ENCODE results near the gene C6orf15. TPM values are rescaled to one million over a fixed set of nuclear protein-coding genes. Genes with fewer than 3 reads are reported as not detected.

C6orf15 gene
- total and polyA plus RNA-seq, 10 donors, result not detected

DNA sequence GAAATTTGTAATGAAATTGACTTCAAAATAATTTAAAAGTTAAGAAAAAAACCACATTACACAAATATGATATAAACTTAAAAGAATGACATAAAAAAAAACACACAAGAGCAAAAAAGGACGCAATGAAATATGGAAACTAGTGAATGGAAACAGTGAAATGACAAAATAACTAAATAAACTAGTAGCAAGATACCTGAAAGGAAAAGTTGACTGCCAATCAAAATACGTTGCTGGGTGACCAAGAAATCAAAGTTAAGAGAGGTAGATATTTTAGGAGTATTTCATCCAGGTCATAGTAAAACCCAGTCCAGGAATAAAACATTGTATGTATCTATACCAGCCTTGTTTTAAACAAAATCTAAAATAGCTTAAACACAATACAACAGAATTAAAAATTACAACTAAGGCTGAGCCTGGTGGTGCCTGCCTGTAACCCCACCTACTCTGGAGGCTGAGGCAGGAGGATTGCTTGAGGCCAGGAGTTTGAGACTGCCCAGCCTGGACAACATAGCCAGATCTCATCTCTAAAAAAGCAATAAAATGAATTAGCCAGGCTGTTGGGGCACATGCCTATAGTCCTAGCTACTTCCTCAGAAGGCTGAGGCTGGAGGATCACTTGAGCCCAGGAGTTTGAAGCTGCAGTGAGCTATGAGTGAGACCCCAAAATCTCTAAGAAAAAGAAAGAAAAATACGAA lies 22.0 kb downstream of the C6orf15 start:
- no peak for DNase-seq
- H3K4me3 ChIP-seq, result no peak overlapping the region
- H3K4me1 ChIP-seq, result peaks cover 11 to 38% (median 26%) of the 10 kb centered on the region in 6 donors
- peaks cover 0 to 10% (median 0%) of the 10 kb centered on the region in 7 donors for H3K27me3 ChIP-seq (replicated peaks in 1 of 7)
- H3K27ac ChIP-seq, result no peak overlapping the region
- H3K36me3 ChIP-seq, result no peaks in the 10 kb centered on the region
- no peaks in the 10 kb centered on the region for H3K9me3 ChIP-seq
- TF ChIP-seq, protein P1, sequence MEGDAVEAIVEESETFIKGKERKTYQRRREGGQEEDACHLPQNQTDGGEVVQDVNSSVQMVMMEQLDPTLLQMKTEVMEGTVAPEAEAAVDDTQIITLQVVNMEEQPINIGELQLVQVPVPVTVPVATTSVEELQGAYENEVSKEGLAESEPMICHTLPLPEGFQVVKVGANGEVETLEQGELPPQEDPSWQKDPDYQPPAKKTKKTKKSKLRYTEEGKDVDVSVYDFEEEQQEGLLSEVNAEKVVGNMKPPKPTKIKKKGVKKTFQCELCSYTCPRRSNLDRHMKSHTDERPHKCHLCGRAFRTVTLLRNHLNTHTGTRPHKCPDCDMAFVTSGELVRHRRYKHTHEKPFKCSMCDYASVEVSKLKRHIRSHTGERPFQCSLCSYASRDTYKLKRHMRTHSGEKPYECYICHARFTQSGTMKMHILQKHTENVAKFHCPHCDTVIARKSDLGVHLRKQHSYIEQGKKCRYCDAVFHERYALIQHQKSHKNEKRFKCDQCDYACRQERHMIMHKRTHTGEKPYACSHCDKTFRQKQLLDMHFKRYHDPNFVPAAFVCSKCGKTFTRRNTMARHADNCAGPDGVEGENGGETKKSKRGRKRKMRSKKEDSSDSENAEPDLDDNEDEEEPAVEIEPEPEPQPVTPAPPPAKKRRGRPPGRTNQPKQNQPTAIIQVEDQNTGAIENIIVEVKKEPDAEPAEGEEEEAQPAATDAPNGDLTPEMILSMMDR (IDR thresholded peaks at IDR 0.05 in 8 of 11, conservative IDR thresholded peaks at IDR 0.05 in 3 of 11), result no peak
- TF ChIP-seq POLR2AphosphoS5 (IDR thresholded peaks at IDR 0.05) (no peak), POLR2A (IDR thresholded peaks at IDR 0.05) (no peak)
- 82 to 92% (median 87%) methylated on average over 3 of the region's 3 CpGs for WGBS, 5 donors
- intact Hi-C loops (cut with DNase I; ENCODE audit: low total_unique reads), result no loop called here

DNA sequence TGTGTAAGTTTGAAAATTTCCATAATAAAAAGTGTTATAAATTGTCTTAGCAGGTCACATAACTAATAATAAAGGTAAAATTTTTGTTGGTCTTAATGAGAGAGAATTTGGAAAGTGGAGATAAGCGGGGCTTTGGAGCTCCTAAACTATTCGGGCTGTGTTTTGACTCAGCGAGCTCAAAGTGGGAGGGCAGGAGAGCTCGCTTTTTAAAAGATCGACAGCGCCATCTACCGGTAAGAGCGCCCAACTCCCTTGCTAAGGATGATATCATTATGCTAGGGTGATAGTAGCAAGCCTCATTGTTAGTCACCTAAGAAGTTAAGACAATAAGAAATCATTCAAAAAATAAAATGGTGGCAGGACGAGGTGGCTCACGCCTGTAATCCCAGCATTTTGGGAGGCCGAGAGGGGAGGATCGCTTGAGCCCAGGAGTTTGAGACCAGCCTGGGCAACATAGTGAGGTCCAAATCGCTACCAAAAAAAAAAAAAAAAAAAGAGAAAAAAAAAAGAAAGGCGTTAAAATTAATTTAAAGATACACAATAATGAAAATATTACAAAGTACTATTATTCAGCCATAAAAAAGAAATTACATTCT lies 24.8 kb downstream of the C6orf15 start:
- DNase-seq, result peak; percentile 89
- no peak for TF ChIP-seq POLR2AphosphoS5 (IDR thresholded peaks at IDR 0.05)
- TF ChIP-seq, protein P1 (IDR thresholded peaks at IDR 0.05 in 8 of 11, conservative IDR thresholded peaks at IDR 0.05 in 3 of 11), result peak; percentile 59 to 92 (median 83)
- Histone ChIP-seq H3K4me3 (no peak overlapping the region), H3K27ac (no peak overlapping the region), H3K9me3 (no peaks in the 10 kb centered on the region), H3K36me3 (no peaks in the 10 kb centered on the region), H3K4me1 (peaks cover 0 to 16% (median 8%) of the 10 kb centered on the region in 6 donors), H3K27me3 (replicated peaks in 1 of 7) (peaks cover 0 to 10% (median 0%) of the 10 kb centered on the region in 7 donors)
- WGBS, 5 donors, result 13 to 15% (median 13%) methylated on average over 14 of the region's 14 CpGs
- intact Hi-C loops (cut with DNase I; ENCODE audit: low total_unique reads), result loop anchor here (10.0 kb wide), 1 partner anchor 343 kb away; the partner anchor contains the start of genes FLOT1 and IER3

DNA sequence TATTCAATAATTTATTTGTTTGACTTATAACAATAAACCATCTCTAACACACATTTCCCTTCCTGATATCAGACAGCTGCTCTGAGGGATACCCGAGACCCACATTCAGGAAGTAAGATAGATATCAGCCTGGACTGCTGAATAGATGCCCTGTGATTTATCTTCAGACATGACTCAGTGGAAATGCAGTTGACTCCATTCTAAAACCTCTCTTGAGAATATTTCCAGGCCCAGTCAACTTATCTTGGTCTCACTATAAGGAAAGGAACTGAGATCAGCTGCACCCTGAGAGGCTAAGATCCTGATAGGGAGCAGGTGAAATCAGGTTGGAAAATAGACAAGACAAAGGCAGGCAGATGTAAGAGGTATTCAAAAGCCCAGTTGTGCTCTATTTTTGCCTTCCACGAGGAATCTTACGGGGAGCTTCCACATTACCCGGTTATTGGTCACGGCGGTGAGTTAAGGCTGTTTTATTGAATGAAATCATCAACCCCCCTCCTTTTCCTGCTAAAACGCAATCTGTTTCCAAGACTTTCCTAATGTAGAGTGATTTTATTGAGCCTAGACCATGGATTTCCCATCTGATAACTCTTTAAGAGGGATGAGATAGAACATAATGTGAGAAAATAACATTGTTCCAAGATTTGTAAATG lies 25.5 kb downstream of the C6orf15 start:
- TF ChIP-seq POLR2A (IDR thresholded peaks at IDR 0.05) (no peak), POLR2AphosphoS5 (IDR thresholded peaks at IDR 0.05) (no peak)
- TF ChIP-seq, protein P1 (IDR thresholded peaks at IDR 0.05 in 8 of 11, conservative IDR thresholded peaks at IDR 0.05 in 3 of 11), result no peak
- H3K4me1 ChIP-seq, result peaks cover 0 to 16% (median 8%) of the 10 kb centered on the region in 6 donors
- no peak for DNase-seq
- H3K27ac ChIP-seq, result no peak overlapping the region
- no peaks in the 10 kb centered on the region for H3K36me3 ChIP-seq
- WGBS, 5 donors, result 23 to 45% (median 33%) methylated on average over 7 of the region's 7 CpGs
- peaks cover 0 to 10% (median 0%) of the 10 kb centered on the region in 7 donors for H3K27me3 ChIP-seq (replicated peaks in 1 of 7)
- intact Hi-C loops (cut with DNase I; ENCODE audit: low total_unique reads), result loop anchor here (10.0 kb wide), 1 partner anchor 342 kb away; the partner anchor contains the start of genes FLOT1 and IER3
- H3K4me3 ChIP-seq, result no peak overlapping the region
- no peaks in the 10 kb centered on the region for H3K9me3 ChIP-seq

Data from spleen (tissue), 11 donors.